ENCODE results near the gene IMMP2L.

Gene IMMP2L

GRCh38 chr7:111393011-111393754 lies 169.1 kb downstream of the IMMP2L start:
- TF ChIP-seq CTCF (IDR thresholded peaks at IDR 0.05; ENCODE audit: poor library complexity, severe bottlenecking), result no peak
- Histone ChIP-seq H3K27ac (ENCODE audit: poor library complexity, severe bottlenecking) (no peak overlapping the region), H3K36me3 (ENCODE audit: low read depth) (no peaks in the 10 kb centered on the region), H3K27me3 (ENCODE audit: insufficient read depth, poor library complexity, severe bottlenecking) (no peaks in the 10 kb centered on the region), H3K4me1 (ENCODE audit: insufficient read depth, poor library complexity, severe bottlenecking) (no peaks in the 10 kb centered on the region), H3K9me3 (ENCODE audit: severe bottlenecking) (no peaks in the 10 kb centered on the region), H3K4me3 (ENCODE audit: severe bottlenecking) (no peak overlapping the region)
- ATAC-seq (ENCODE audit: low read depth) (no peak), DNase-seq (ENCODE audit: low spot score) (no peak)

- no peak overlapping the region for H3K27ac ChIP-seq (ENCODE audit: poor library complexity, severe bottlenecking)
- H3K9me3 ChIP-seq (ENCODE audit: severe bottlenecking), result no peaks in the 10 kb centered on the region
- no peaks in the 10 kb centered on the region for H3K4me1 ChIP-seq (ENCODE audit: insufficient read depth, poor library complexity, severe bottlenecking)
- H3K27me3 ChIP-seq (ENCODE audit: insufficient read depth, poor library complexity, severe bottlenecking), result no peaks in the 10 kb centered on the region
- TF ChIP-seq CTCF (IDR thresholded peaks at IDR 0.05; ENCODE audit: poor library complexity, severe bottlenecking), result no peak
- ATAC-seq (ENCODE audit: low read depth), result no peak
- H3K36me3 ChIP-seq (ENCODE audit: low read depth), result no peaks in the 10 kb centered on the region
- H3K4me3 ChIP-seq (ENCODE audit: severe bottlenecking), result no peak overlapping the region
- no peak for DNase-seq (ENCODE audit: low spot score)
These were observed 170.0 kb downstream of the IMMP2L start for GRCh38 chr7:111392294-111392693.

- DNase-seq (ENCODE audit: low spot score) (no peak), ATAC-seq (ENCODE audit: low read depth) (no peak)
- H3K9me3 ChIP-seq (ENCODE audit: severe bottlenecking), result no peaks in the 10 kb centered on the region
- no peak overlapping the region for H3K4me3 ChIP-seq (ENCODE audit: severe bottlenecking)
- no peaks in the 10 kb centered on the region for H3K36me3 ChIP-seq (ENCODE audit: low read depth)
- no peaks in the 10 kb centered on the region for H3K27me3 ChIP-seq (ENCODE audit: insufficient read depth, poor library complexity, severe bottlenecking)
- no peak for TF ChIP-seq CTCF (IDR thresholded peaks at IDR 0.05; ENCODE audit: poor library complexity, severe bottlenecking)
- H3K4me1 ChIP-seq (ENCODE audit: insufficient read depth, poor library complexity, severe bottlenecking), result peaks cover 1% of the 10 kb centered on the region
- H3K27ac ChIP-seq (ENCODE audit: poor library complexity, severe bottlenecking), result no peak overlapping the region
These were observed 172.3 kb downstream of the IMMP2L start for GRCh38 chr7:111390000-111390399.

GRCh38 chr7:111388912-111389311 lies 173.4 kb downstream of the IMMP2L start:
- no peaks in the 10 kb centered on the region for H3K36me3 ChIP-seq (ENCODE audit: low read depth)
- no peak overlapping the region for H3K27ac ChIP-seq (ENCODE audit: poor library complexity, severe bottlenecking)
- H3K9me3 ChIP-seq (ENCODE audit: severe bottlenecking), result no peaks in the 10 kb centered on the region
- no peaks in the 10 kb centered on the region for H3K27me3 ChIP-seq (ENCODE audit: insufficient read depth, poor library complexity, severe bottlenecking)
- H3K4me3 ChIP-seq (ENCODE audit: severe bottlenecking), result no peak overlapping the region
- TF ChIP-seq CTCF (IDR thresholded peaks at IDR 0.05; ENCODE audit: poor library complexity, severe bottlenecking), result no peak
- no peak for ATAC-seq (ENCODE audit: low read depth)
- DNase-seq (ENCODE audit: low spot score), result no peak
- peaks cover 9% of the 10 kb centered on the region for H3K4me1 ChIP-seq (ENCODE audit: insufficient read depth, poor library complexity, severe bottlenecking)

- DNase-seq (ENCODE audit: low spot score) (no peak), ATAC-seq (ENCODE audit: low read depth) (no peak)
- Histone ChIP-seq H3K27ac (ENCODE audit: poor library complexity, severe bottlenecking) (no peak overlapping the region), H3K27me3 (ENCODE audit: insufficient read depth, poor library complexity, severe bottlenecking) (no peaks in the 10 kb centered on the region), H3K4me1 (ENCODE audit: insufficient read depth, poor library complexity, severe bottlenecking) (peaks cover 13% of the 10 kb centered on the region), H3K4me3 (ENCODE audit: severe bottlenecking) (no peak overlapping the region), H3K36me3 (ENCODE audit: low read depth) (no peaks in the 10 kb centered on the region), H3K9me3 (ENCODE audit: severe bottlenecking) (no peaks in the 10 kb centered on the region)
- no peak for TF ChIP-seq CTCF (IDR thresholded peaks at IDR 0.05; ENCODE audit: poor library complexity, severe bottlenecking)
These were observed 174.3 kb downstream of the IMMP2L start for GRCh38 chr7:111388016-111388415.

Measured in RWPE2 (cell line).